HAP-1 (cell line): ENCODE data around the gene FBXO30.

Experiments used
- DNase-seq, 2 experiments: peaks; one replicate each; pipeline ENCODE4 v3.0.0-alpha.2; 2016 to 2020; ENCODE audit warnings: low spot score in 2 of 2
- H3K27me3 ChIP-seq: fragments of 250-450 bp; sonication (Bioruptor Pico); 2 replicates; pipeline ENCODE4 v1.5.1; 2020; ENCODE audit warnings: low read depth, mild to moderate bottlenecking, moderate library complexity
- H3K36me3 ChIP-seq: fragments of 250-450 bp; sonication (Bioruptor Pico); replicated peaks from 2 replicates; pipeline ENCODE4 v1.5.1; 2020; ENCODE audit warnings: mild to moderate bottlenecking
- H3K4me1 ChIP-seq: fragments of 250-450 bp; sonication (Bioruptor Pico); 2 replicates; pipeline ENCODE4 v1.5.1; 2020; ENCODE audit warnings: mild to moderate bottlenecking
- H3K4me3 ChIP-seq: fragments of 250-450 bp; sonication (Bioruptor Pico); 2 replicates; pipeline ENCODE4 v1.5.1; 2020; ENCODE audit warnings: mild to moderate bottlenecking, moderate library complexity
- H3K9me3 ChIP-seq: fragments of 250-450 bp; sonication (Bioruptor Pico); 2 replicates; pipeline ENCODE4 v1.5.1; 2020; ENCODE audit warnings: mild to moderate bottlenecking, moderate library complexity
- in situ Hi-C: fragments of 300-500 bp; cut with MboI; formaldehyde crosslinking; loops from 3 replicates; pipeline ENCODE4 v1.14.3; 2020; ENCODE audit warnings: low sequenced_read_pairs, inconsistent platforms, mixed read lengths

Gene FBXO30

DNA sequence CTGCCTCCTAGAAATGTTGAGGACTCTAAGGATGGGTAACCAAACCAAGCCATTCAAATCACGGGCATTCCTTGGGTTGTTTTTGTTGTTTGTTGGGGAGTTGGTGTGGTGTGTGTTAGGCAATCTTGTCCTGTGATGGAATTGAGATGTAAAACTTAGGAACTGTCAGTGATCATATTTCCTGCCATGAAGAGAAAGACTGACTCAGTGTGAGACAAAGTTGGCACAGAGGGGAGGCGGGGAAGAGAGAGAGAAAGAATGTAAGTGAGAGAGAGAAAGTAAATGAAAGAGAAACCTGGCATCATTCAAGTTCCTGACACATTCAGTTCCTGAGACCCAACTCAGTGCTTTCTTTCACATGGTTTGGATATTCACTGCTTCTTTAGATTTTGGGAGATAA, 21.6 kb upstream of the FBXO30 start:
- DNase-seq: no peak
- Histone ChIP-seq H3K36me3 (no peaks in the 10 kb centered on the region), H3K9me3 (no peaks in the 10 kb centered on the region), H3K4me1 (no peaks in the 10 kb centered on the region), H3K27me3 (no peaks in the 10 kb centered on the region), H3K4me3 (no peak overlapping the region)
- in situ Hi-C loops: no loop called here

DNA sequence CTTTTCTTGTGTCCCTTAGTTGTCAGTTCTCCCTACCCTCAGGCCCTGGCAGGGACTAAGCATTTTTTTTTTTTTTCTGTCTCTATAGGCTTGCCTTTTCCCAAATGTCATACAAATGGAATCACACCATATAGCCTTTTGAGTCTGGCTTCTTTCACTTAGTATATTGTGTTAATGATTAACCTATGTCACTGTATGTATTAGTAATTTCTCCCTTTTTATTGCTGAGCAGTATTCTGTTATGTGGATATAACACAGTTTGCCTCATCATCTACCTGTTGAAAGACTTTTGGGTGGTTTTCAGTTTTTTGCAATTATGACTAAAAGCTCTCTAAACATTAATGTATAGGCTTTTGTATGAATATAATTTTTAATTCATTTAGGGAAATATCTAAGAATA, 16.0 kb upstream of the FBXO30 start:
- Histone ChIP-seq H3K4me1 (no peaks in the 10 kb centered on the region), H3K9me3 (no peaks in the 10 kb centered on the region), H3K4me3 (no peak overlapping the region), H3K27me3 (no peaks in the 10 kb centered on the region), H3K36me3 (no peaks in the 10 kb centered on the region)
- in situ Hi-C loops: no loop called here
- DNase-seq: no peak

DNA sequence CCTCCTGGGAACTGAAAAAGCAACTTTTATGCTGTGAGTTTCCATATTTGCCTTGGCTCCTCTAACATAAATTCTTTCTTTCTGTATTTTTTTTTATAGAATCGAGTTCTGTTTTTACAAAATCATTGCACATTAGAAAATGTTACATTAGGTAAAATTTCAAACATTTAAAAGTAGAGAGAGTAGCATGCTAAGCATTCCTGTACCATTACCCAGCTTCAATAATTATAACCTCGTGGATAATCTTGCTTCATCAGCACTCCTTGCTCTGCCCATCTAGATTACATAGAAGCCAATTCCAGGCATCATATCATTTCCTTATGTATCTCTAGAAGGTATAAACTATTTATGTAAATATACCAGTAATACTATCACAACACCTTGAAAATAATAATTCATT, 15.4 kb upstream of the FBXO30 start:
- Histone ChIP-seq H3K27me3 (no peaks in the 10 kb centered on the region), H3K9me3 (no peaks in the 10 kb centered on the region), H3K4me1 (no peaks in the 10 kb centered on the region), H3K36me3 (no peaks in the 10 kb centered on the region), H3K4me3 (no peak overlapping the region)
- no peak for DNase-seq
- in situ Hi-C loops: no loop called here

DNA sequence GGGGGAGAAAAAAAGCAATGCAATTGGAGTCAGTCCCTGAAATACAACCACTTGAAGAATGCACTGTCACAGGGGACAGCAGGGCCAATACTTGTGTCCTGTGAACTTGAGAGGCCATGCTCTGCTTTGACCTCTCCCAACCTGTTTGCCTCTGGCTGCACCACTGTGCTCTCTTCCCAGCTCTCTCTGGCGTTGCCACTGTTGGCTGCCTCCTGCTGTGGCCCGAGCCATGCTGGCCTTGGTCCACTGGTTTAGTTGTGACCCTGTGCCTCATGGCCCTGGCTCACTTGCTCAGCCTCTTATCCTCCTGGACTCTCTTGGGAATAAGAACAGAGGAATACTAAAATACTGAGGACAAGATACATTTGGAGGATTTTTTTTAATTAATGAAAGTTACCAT, 14.5 kb upstream of the FBXO30 start:
- Histone ChIP-seq H3K4me3 (no peak overlapping the region), H3K27me3 (no peaks in the 10 kb centered on the region), H3K36me3 (no peaks in the 10 kb centered on the region), H3K4me1 (no peaks in the 10 kb centered on the region), H3K9me3 (no peaks in the 10 kb centered on the region)
- DNase-seq: no peak
- in situ Hi-C loops: no loop called here

DNA sequence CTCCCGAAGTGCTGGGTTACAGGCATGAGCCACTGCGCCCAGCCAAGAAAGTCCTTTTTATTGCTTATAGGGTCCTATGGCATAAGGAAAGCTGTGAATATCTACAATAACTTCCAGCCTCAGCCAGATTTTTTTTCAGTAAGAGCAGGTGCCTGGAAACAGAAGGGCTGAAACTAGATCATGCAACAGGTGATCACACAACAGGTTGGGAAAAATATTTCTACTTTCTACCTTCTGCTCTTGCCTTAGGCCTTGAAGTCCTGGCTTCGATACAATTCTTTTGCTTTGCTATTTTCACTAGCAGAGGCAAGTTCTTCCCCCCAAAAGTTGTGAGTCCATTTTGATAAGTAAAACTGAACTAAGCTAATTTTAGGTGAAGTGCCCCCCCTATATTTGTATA, 9.7 kb upstream of the FBXO30 start:
- in situ Hi-C loops: no loop called here
- no peaks in the 10 kb centered on the region for H3K9me3 ChIP-seq
- H3K27me3 ChIP-seq: no peaks in the 10 kb centered on the region
- H3K4me3 ChIP-seq: no peak overlapping the region
- DNase-seq: no peak
- no peaks in the 10 kb centered on the region for H3K36me3 ChIP-seq
- H3K4me1 ChIP-seq: no peaks in the 10 kb centered on the region

DNA sequence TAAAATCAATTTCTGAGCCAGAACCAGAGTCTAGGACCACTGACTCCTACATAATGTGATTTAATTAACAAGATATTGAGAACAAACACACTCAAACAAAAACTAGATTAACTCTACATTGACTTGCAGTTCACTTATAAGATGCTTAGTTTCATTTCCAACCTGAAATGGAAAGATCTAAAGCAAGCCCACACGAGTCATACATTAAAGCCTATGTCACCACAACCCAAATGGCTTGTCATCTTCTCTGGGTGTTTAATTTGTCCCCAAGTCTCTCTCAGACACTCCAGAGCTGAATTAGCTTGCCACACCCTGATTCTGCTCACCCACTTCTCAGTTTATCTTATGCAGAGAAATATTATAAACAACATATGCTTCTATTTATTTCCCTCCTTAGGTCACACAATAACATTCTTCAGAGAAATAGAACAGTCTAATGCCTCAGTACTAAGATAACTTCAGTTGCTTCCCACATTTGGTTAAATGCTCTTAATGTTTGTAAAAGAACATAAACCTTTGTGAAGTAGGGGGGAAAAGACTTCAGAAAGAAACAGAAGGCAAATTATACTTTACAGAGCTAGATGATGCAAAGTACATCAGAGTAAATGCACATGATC, 8.8 kb upstream of the FBXO30 start:
- DNase-seq: no peak
- no peaks in the 10 kb centered on the region for H3K36me3 ChIP-seq
- no peaks in the 10 kb centered on the region for H3K4me1 ChIP-seq
- no peak overlapping the region for H3K4me3 ChIP-seq
- no peaks in the 10 kb centered on the region for H3K27me3 ChIP-seq
- no peaks in the 10 kb centered on the region for H3K9me3 ChIP-seq
- in situ Hi-C loops: no loop called here

DNA sequence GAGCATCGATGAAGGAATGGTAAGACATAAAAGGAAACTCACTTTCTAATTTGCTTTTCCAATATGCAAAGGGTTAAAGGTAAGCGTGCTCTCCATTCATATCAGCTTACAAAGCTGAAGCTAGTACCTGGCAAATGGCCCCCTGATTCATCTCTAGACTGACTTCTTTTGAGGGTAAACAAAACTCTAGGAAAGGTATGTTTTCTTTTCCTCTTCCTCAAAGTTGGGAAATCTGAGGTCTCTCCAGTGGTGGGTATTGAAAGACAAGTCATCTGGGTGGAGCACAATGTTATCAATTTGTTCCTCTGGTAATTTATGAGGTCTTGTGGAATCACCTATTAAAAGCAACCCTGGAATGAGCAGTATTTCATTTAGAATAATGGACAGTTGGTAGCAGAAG, 7.9 kb upstream of the FBXO30 start:
- Histone ChIP-seq H3K27me3 (no peaks in the 10 kb centered on the region), H3K9me3 (no peaks in the 10 kb centered on the region), H3K36me3 (no peaks in the 10 kb centered on the region), H3K4me1 (no peaks in the 10 kb centered on the region), H3K4me3 (no peak overlapping the region)
- in situ Hi-C loops: no loop called here
- DNase-seq: no peak

DNA sequence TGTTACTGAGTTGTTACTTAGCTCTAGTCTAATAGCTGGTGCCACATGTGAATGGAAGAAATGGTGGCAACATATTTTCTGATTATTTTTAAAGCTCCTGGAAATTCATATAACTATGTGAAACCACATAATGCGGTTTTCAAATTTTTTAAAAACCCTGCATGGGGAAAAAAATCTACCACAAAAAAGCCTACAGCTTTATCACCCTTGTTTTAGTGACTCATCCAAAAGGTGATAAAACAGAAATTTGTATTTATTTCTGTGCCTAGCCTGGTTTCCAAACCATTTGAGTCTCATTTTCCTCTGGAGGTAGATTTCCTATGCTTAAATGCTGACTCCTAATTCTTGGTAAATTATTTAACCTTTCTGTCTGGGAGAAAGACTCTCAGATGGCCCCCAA, 5.4 kb upstream of the FBXO30 start:
- Histone ChIP-seq H3K9me3 (no peaks in the 10 kb centered on the region), H3K36me3 (no peaks in the 10 kb centered on the region), H3K4me3 (no peak overlapping the region), H3K27me3 (no peaks in the 10 kb centered on the region), H3K4me1 (peaks cover 4% of the 10 kb centered on the region; the same call in 1 of the 2 replicates)
- DNase-seq: no peak
- in situ Hi-C loops: no loop called here

DNA sequence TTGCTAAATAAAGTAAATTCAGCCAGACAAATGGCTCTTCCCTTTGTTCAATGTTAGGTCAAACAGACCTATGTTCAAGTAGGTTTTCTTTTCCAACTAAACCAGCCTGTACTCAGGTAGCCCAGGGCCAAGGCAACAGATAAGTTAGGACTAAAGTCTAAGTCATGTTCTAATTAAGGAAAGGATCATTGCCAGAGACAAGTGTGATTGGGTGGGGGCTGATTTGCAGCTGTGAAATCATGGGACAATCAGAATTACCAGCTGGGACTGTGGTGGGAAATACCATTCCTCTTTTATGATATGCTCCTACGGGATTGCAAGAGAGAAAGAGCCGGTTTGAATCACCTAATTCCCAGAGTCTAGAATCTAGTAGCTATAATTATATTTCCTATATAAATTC, 4.2 kb upstream of the FBXO30 start:
- in situ Hi-C loops: no loop called here
- Histone ChIP-seq H3K9me3 (no peaks in the 10 kb centered on the region), H3K4me3 (no peak overlapping the region), H3K27me3 (no peaks in the 10 kb centered on the region), H3K4me1 (peaks cover 4% of the 10 kb centered on the region; the same call in 1 of the 2 replicates), H3K36me3 (no peaks in the 10 kb centered on the region)
- no peak for DNase-seq

DNA sequence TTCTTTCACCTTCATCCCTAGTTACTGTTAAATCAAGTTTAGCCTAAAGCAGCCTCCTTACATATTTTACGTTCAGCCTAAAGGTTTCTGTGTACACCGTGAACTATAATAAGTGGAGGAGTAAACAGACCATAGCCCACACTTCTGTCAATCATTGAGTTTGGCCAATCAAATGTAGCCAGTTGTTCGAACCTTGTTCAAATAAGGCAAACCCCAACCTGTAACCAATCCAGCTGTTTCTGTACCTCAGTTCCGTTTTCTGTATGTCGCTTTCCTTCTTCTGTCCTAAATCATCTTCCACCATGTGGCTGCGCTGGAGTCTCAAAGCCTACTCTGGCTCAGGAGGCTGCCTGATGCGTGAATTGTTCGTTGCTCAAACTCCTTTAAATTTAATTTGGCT, 1.8 kb upstream of the FBXO30 start:
- no peaks in the 10 kb centered on the region for H3K36me3 ChIP-seq
- no peak overlapping the region for H3K4me3 ChIP-seq
- in situ Hi-C loops: no loop called here
- peaks cover 12% of the 10 kb centered on the region for H3K4me1 ChIP-seq
- H3K27me3 ChIP-seq: no peaks in the 10 kb centered on the region
- DNase-seq: no peak
- no peaks in the 10 kb centered on the region for H3K9me3 ChIP-seq

DNA sequence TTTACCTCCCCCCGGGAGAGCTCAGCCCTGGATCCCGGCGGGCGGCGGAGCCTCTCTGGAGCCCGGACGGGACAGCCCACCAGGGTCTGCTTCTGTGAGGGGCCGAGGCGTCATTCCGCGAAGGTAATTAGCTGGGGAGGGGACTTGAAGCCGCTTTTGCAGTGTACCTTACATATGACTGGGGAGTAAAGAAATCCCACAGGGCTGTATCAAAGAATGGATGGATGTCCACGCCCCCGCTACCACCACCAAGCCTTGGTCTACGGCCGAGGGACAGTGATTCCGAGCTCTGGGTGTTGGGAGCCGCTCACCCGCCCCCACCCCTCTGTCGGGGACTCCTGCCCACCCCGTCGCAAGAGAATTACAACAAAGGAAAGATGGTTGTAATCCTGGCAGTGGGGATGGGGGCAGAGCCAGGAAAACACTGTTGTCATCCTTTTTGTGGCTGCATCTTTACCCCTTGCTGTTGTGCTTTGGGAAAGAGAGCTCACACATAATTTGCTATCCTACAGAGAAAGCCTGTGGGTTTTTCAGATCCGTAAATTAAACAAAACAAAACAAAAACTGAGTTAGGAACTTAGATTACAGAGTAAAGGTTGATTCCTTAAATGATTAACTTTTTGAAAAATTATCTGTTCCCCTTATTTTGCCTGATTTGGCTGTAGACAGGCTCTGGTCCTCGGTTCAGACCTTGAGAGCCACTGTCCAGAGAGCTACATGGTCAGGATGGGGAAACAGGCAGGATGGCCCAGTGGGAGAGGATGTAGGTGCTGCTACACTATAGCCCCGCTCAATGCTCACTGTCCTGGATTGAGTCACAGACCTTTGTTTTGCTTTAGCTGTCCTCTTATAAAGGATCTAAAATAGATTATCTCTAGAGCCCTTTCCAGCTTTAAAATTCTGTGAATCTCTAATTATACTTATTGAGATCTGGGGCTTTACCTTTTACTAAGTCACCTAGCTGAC, 997 bp upstream of the FBXO30 start:
- peak in 1 of 2 experiments; percentile 44 for DNase-seq
- H3K4me3 ChIP-seq: peak overlapping the region; percentile 51

DNA sequence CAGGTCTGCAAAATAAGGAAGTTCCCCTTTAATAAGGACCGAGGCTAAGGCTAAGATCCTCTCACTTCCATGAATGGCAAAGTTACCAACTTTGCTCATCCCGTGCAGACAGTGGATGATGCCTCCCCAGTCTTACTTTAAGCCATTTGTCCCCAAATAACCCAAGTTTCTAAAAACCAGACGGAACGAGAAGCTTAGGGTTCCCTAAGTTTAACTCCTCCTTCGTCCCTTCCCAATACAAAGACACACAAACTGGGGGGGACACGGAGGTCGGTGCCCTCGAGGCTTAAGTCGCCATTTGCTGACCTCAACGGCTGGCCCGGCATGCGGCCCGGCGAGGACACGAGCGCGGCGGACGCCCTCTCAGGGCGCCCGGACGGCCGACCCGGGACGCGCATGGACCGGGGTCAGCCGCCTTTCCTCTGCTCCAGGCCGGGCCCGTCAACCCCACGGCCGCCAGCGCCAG, 527 bp downstream of the FBXO30 start:
- Histone ChIP-seq H3K36me3 (no peaks in the 10 kb centered on the region), H3K9me3 (no peaks in the 10 kb centered on the region), H3K27me3 (no peaks in the 10 kb centered on the region), H3K4me1 (peaks cover 17% of the 10 kb centered on the region), H3K4me3 (peak overlapping the region; percentile 51)
- in situ Hi-C loops: no loop called here
- peak in 1 of 2 experiments; percentile 41 for DNase-seq

More for the DNA sequence above, 997 bp upstream of the FBXO30 start:
- in situ Hi-C loops: no loop called here
- no peaks in the 10 kb centered on the region for H3K36me3 ChIP-seq
- H3K4me1 ChIP-seq: peaks cover 17% of the 10 kb centered on the region
- no peaks in the 10 kb centered on the region for H3K27me3 ChIP-seq
- no peaks in the 10 kb centered on the region for H3K9me3 ChIP-seq

DNA sequence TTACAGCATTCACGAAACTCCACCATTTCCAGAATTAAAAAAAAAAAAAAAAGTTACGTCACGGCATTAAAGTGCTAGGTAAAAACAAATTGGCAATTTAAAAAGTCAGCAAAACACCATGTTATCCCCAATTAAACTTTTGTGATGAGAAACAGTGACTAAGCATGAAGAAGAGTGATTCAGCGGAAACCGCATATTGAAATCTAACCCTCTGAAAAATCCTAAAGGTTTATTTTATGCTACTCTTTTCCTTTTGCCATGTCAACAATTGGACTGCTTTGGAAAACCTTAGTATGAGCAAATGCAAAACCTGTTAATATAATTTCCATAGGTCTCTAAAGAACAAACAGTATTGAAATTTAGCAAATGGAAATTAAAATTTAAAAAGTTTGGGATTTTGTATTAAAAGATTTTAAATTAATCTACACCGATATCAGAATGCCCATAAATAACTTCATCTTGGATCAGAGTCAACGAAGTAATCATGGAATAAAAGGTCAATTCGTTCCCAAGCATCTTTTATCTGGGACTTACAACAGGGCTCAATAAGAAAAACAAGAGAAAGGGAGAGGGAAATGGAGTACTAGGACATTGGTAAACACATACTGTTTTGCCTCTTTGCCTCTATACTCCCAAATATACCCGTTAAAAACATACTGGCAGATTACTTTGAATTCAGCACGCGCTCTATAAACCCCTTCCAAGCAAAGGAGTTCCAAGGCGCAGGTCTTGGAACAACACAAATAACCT, 1.1 kb downstream of the FBXO30 start:
- Histone ChIP-seq H3K9me3 (no peaks in the 10 kb centered on the region), H3K4me1 (peaks cover 17% of the 10 kb centered on the region), H3K36me3 (no peaks in the 10 kb centered on the region), H3K27me3 (no peaks in the 10 kb centered on the region), H3K4me3 (peak overlapping the region; percentile 51)
- DNase-seq: peak in 1 of 2 experiments; percentile 53
- in situ Hi-C loops: no loop called here

DNA sequence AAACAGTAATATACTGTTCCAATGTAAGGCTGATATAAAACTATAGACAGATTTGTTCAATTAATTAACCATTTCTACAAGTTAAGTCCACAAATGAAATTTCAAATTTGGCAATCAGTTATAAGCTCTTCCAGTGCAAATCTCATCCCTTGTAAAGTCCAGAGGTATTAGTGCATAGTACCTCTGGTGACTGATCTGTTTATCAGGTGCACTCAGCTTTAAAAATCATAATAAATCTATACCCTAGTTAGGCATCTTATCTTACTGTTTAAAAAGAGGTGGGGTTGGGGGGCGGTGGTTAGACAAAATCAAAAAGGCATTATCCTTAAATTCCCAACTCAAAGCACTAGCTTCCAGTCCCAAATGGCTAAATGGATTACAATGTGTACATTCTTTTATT, 2.9 kb downstream of the FBXO30 start:
- Histone ChIP-seq H3K36me3 (no peaks in the 10 kb centered on the region), H3K4me1 (peaks cover 17% of the 10 kb centered on the region), H3K27me3 (no peaks in the 10 kb centered on the region), H3K9me3 (no peaks in the 10 kb centered on the region), H3K4me3 (no peak overlapping the region)
- in situ Hi-C loops: no loop called here
- DNase-seq: no peak
